Nephron progenitor cell (in vitro differentiated cells): ENCODE results near the gene GANC.
"Not testable (repeated sequence)": the region's sequence is repeated elsewhere in the genome, so short reads cannot be mapped to it uniquely, and the experiment has no call there.

ENCODE experiments used
- DNase-seq: peaks from one replicate; pipeline ENCODE4 v3.0.0; 2021
- H3K27ac Mint-ChIP-seq: 2 replicates; pipeline ENCODE4 v1.8.0; 2021; ENCODE audit warnings: mild to moderate bottlenecking, moderate library complexity, mixed read lengths
- H3K27me3 Mint-ChIP-seq: 2 replicates; pipeline ENCODE4 v1.8.0; 2021; ENCODE audit warnings: mild to moderate bottlenecking, low read depth, mixed read lengths; ENCODE audit not compliant: poor library complexity
- H3K36me3 Mint-ChIP-seq: 2 replicates; pipeline ENCODE4 v1.8.0; 2021; ENCODE audit warnings: low read depth, mixed read lengths
- H3K4me1 Mint-ChIP-seq: 2 replicates; pipeline ENCODE4 v1.8.0; 2021; ENCODE audit warnings: mixed read lengths
- H3K4me3 Mint-ChIP-seq: 2 replicates; pipeline ENCODE4 v1.8.0; 2021; ENCODE audit warnings: mild to moderate bottlenecking, moderate library complexity, mixed read lengths
- H3K9me3 Mint-ChIP-seq: 2 replicates; pipeline ENCODE4 v1.8.0; 2021; ENCODE audit warnings: mild to moderate bottlenecking, moderate library complexity, mixed read lengths
- TF ChIP-seq, protein P1 (sequence below): fragments of 200-600 bp; sonication (generic); IDR thresholded peaks from 2 replicates; pipeline ENCODE4 v1.5.0; 2021; ENCODE audit warnings: antibody characterized with exemption

Gene GANC

GRCh38 chr15:42313463-42313862 lies 40.5 kb downstream of the GANC start:
- TF ChIP-seq, protein P1, sequence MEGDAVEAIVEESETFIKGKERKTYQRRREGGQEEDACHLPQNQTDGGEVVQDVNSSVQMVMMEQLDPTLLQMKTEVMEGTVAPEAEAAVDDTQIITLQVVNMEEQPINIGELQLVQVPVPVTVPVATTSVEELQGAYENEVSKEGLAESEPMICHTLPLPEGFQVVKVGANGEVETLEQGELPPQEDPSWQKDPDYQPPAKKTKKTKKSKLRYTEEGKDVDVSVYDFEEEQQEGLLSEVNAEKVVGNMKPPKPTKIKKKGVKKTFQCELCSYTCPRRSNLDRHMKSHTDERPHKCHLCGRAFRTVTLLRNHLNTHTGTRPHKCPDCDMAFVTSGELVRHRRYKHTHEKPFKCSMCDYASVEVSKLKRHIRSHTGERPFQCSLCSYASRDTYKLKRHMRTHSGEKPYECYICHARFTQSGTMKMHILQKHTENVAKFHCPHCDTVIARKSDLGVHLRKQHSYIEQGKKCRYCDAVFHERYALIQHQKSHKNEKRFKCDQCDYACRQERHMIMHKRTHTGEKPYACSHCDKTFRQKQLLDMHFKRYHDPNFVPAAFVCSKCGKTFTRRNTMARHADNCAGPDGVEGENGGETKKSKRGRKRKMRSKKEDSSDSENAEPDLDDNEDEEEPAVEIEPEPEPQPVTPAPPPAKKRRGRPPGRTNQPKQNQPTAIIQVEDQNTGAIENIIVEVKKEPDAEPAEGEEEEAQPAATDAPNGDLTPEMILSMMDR, result no peak
- no peak for DNase-seq
- Mint-ChIP-seq H3K36me3 (peaks cover 8% of the 10 kb centered on the region), H3K4me1 (peaks cover 16% of the 10 kb centered on the region), H3K9me3 (no peaks in the 10 kb centered on the region), H3K27me3 (no peaks in the 10 kb centered on the region), H3K4me3 (no peak overlapping the region), H3K27ac (no peak overlapping the region)

GRCh38 chr15:42314818-42315217 lies 41.8 kb downstream of the GANC start:
- Mint-ChIP-seq H3K9me3 (no peaks in the 10 kb centered on the region), H3K36me3 (peaks cover 8% of the 10 kb centered on the region), H3K4me1 (peaks cover 16% of the 10 kb centered on the region), H3K4me3 (no peak overlapping the region), H3K27ac (no peak overlapping the region), H3K27me3 (no peaks in the 10 kb centered on the region)
- no peak for DNase-seq
- TF ChIP-seq, protein P1, result no peak

DNA sequence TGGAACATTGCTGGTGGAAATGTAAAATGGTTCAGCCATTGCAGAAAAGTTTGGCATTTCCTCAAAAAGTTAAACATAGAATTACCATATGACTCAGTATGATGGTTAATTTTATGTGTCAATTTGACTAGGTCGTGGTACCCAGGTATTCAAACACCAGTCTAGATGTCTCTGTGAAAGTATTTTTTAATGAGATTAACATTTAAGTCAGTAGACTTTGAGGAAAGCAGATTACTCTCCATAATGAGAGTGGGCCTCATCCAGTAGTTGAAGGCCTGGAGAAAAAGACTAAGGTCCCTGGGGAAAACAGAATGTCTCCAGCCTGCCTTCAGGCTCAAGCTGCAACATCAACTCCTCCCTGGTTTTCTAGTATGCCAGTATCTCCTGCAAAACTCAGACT lies 42.5 kb downstream of the GANC start:
- TF ChIP-seq, protein P1, result no peak
- H3K36me3 Mint-ChIP-seq, result peaks cover 8% of the 10 kb centered on the region
- H3K4me3 Mint-ChIP-seq, result no peak overlapping the region
- peaks cover 16% of the 10 kb centered on the region for H3K4me1 Mint-ChIP-seq
- no peaks in the 10 kb centered on the region for H3K27me3 Mint-ChIP-seq
- no peak for DNase-seq
- H3K9me3 Mint-ChIP-seq, result no peaks in the 10 kb centered on the region
- H3K27ac Mint-ChIP-seq, result no peak overlapping the region

DNA sequence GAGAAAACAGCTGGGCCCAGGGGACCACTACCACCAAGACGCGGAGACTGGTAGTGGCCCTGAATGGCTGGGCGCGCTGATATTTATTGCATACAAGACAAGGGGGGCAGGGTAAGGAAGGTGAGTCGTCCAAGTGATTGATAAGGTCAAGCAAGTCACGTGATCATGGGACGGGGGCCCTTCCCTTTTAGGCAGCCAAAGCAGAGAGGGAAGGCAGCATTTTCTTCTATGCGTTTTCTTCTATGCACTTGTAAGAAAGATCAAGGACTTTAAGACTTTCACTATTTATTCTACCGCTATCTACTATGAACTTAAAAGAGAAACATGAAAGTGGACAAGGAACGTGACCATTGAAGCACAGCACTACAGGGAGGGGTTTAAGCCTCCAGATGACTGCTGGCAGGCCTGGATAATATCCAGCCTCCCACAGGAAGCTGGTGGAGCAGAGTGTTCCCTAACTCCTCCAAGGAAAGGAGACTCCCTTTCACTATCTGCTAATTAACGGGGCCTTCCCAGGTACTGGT lies 43.3 kb downstream of the GANC start:
- not testable (repeated sequence) for H3K27me3 Mint-ChIP-seq, H3K36me3 Mint-ChIP-seq

GRCh38 chr15:42319206-42319605 lies 46.2 kb downstream of the GANC start:
- H3K9me3 Mint-ChIP-seq, result no peaks in the 10 kb centered on the region
- H3K27ac Mint-ChIP-seq, result no peak overlapping the region
- peaks cover 7% of the 10 kb centered on the region for H3K27me3 Mint-ChIP-seq

More for the DNA sequence above, 43.3 kb downstream of the GANC start:
- H3K9me3 Mint-ChIP-seq, DNase-seq, H3K4me3 Mint-ChIP-seq: not testable (repeated sequence)
- Mint-ChIP-seq H3K4me1 (peaks cover 17% of the 10 kb centered on the region), H3K27ac (peak overlapping the region; percentile 94)

GRCh38 chr15:42324308-42324707 lies 51.3 kb downstream of the GANC start:
- TF ChIP-seq, protein P1, result no peak
- no peaks in the 10 kb centered on the region for H3K9me3 Mint-ChIP-seq
- H3K27ac Mint-ChIP-seq, result no peak overlapping the region
- peaks cover 5% of the 10 kb centered on the region for H3K4me1 Mint-ChIP-seq
- no peak for DNase-seq
- H3K36me3 Mint-ChIP-seq, result peaks cover 7% of the 10 kb centered on the region
- no peak overlapping the region for H3K4me3 Mint-ChIP-seq
- peaks cover 13% of the 10 kb centered on the region for H3K27me3 Mint-ChIP-seq

More at GRCh38 chr15:42319206-42319605, 46.2 kb downstream of the GANC start:
- TF ChIP-seq, protein P1, result no peak
- H3K4me3 Mint-ChIP-seq, result no peak overlapping the region
- H3K4me1 Mint-ChIP-seq, result peaks cover 20% of the 10 kb centered on the region
- H3K36me3 Mint-ChIP-seq, result peaks cover 3% of the 10 kb centered on the region
- DNase-seq, result no peak
